ENCODE results near the gene MINDY2.

MINDY2 gene

DNA sequence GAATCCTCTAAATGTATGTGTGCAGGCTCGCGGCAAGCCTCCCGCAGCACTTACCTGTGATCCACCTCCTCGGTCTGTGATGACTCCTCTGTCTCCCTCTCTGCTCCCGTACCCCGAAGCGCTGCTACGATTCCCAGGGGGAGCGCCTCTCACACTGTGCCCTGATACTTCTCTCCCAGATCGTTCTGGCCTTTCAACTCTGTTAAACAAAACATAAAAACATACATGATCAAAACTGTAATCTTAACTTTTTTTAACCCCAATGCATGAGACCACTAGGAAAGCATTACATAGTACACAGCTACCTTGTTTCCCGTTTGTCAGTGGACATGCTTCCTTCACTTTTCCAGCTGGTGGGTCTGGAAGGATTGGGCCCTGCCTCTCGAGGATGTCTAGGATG lies 115.8 kb downstream of the MINDY2 start:
- no peak for DNase-seq (ENCODE audit: low spot score)

DNA sequence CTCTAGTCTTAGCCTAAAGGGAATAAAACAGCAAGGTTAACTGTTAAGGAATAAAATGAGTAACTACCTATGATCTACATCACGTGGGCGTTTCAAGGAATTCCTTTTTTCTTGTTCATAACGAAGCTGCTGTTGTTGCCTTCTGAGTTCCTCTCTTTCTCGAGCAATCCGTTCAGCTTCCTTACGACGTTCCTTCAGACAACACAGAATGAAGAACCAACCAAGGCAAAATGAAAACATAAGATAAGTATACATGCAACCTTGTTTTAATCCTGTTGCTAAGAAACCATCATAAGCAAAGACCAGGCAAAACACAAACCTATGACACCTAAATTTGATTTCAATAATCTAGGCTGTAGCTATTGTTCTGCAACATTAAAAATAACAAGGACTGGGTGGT lies 118.3 kb downstream of the MINDY2 start:
- DNase-seq (ENCODE audit: low spot score): no peak

DNA sequence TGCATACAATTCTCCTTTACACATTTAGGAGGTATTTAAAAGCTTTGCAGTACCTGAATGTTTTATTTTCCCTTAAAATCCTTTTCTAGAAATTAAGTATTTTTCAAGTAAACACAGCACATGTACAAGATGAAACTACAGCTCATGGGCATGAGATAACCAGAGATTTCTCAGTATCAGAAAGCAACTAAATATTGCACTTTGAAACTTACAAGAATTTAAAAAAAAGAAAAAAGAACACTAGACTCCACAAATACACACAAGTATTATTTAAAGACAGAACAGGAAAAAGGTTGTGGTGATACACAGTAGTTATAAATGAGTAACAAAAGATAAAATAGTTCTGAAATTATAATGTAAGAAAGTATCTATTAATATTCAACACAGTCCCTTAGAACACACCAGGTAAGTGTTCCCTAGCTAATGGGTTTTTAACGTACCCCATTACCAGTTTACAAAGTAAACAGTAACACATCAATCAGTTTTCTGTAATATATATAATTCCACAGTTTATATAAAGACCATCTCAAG lies 127.1 kb downstream of the MINDY2 start:
- DNase-seq (ENCODE audit: low spot score): no peak

DNA sequence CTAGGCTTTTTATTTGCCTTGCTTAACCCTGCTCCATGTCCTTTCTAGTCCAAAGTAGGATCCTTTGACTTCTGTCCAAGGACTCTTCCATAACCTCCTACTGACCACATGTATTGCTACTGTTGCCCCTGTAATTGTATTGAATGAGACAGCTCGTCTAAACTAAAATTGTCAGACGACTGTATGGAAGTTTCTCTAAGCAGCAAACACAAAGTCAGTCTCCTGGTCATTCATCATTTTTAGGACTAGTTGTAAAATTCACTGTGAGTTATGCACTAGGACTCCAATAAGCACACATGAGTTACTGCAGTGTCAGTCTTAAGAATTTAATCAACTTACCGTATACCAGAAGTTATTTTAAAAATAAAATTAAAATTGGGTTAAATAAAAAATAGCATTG lies 129.5 kb downstream of the MINDY2 start:
- DNase-seq (ENCODE audit: low spot score): no peak

DNA sequence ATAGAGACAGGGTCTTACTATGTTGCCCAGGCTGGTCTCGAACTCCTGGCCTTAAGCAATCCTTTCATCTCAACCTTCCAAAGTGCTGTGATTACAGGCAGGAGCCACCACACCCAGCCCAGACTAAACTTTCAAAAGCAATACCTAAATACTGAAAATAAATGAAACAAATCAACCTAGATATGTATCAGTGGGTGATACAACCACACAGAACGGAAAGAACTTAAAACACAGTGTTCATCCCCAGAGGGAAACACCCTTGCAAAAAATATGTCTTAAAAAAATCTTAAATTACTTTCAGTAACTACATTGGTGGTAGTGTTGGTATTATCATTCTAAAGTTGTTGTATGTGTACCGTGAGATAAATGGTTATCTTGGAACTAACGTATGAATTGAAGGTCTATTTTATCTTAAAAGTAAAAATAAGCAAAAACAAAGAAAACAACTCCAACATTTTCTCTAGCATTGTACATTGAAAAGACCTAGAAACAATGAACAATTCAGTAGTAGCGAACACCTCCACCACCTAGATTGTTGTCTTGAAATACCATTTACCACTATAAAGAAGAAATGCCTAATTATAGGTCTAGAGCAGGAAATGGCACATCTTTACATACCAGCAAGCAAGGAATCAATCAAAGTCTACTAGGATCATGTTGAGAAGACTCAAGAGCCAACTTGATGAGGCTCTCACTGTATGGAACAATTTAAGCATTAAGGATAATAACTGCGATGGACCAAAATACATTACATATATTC lies 137.6 kb downstream of the MINDY2 start:
- DNase-seq (ENCODE audit: low spot score): no peak

DNA sequence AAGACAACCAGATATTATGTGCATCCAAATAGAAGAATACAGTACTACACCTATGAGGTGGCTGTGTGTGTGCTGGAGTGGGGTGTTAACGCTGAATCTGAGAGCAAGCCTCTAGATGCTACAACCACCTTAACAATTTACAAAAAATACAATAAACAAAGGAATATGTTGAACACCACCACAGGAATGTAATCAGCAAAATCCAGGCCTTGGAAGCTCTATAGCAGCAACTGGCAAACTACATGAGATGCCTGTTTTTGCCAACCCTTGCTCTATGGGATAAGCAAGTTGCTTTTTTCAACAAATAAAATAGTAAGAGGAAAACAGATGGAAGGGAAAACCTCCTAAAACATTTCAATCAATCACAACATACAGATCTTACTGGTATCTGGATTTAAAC lies 138.5 kb downstream of the MINDY2 start:
- no peak for DNase-seq (ENCODE audit: low spot score)

- DNase-seq (ENCODE audit: low spot score): no peak
These were observed 139.4 kb downstream of the MINDY2 start for GRCh38 chr15:58910456-58910855.

All from CD4-positive, alpha-beta T cell treated with Interleukin-6 at 100 ng/mL for 8 hours (primary cell).